Activated T-cell treated with anti-CD3 and anti-CD28 coated beads, Interleukin-2, amount 50 U/mL, for 72 hours (primary cell): ENCODE measurements around the gene ULK2. TPM values are rescaled to one million over a fixed set of nuclear protein-coding genes. Genes with fewer than 3 reads are reported as not detected.
A peak's percentile ranks its signal among the peaks of the same experiment; 100 is the strongest.

Experiments used
- ATAC-seq, 2 donors: fragments of 150-1000 bp; cut with Tn5 transposase; replicated peaks in 1 of 2; 2 replicates each; pipeline ENCODE4 v1.10.0; 2021; ENCODE audit warnings: moderate library complexity in 2 of 2, mild to moderate bottlenecking in 1 of 2
- DNase-seq, 2 donors: peaks; one replicate each; pipeline ENCODE4 v3.0.0; 2021 to 2022; ENCODE audit warnings: mixed read lengths in 1 of 2
- H3K27ac Mint-ChIP-seq: one replicate; pipeline ENCODE4 v1.8.0; 2022; ENCODE audit warnings: mild to moderate bottlenecking, moderate library complexity, mixed read lengths
- H3K27me3 Mint-ChIP-seq: one replicate; pipeline ENCODE4 v1.8.0; 2022; ENCODE audit warnings: low read depth, mixed read lengths
- H3K36me3 Mint-ChIP-seq, 2 donors: one replicate each; pipeline ENCODE4 v1.8.0; 2022; ENCODE audit warnings: mixed read lengths in 2 of 2, mild to moderate bottlenecking in 1 of 2; ENCODE audit not compliant: insufficient read depth in 2 of 2
- H3K4me1 Mint-ChIP-seq: one replicate; pipeline ENCODE4 v1.8.0; 2022; ENCODE audit warnings: low read depth, mixed read lengths
- H3K4me3 Mint-ChIP-seq, 2 donors: one replicate each; pipeline ENCODE4 v1.8.0; 2022; ENCODE audit warnings: mild to moderate bottlenecking in 2 of 2, mixed read lengths in 2 of 2, moderate library complexity in 2 of 2
- H3K9me3 Mint-ChIP-seq, 2 donors: one replicate each; pipeline ENCODE4 v1.8.0; 2022; ENCODE audit warnings: mixed read lengths in 2 of 2
- total RNA-seq, 2 donors: library from RNA; stranded (reverse); gene quantifications; one replicate each; pipeline ENCODE4 v1.2.3, GENCODE V29; 2022

The ULK2 gene
- total RNA-seq, 2 donors from 2014 or later = 13.9 to 14.5 TPM

DNA sequence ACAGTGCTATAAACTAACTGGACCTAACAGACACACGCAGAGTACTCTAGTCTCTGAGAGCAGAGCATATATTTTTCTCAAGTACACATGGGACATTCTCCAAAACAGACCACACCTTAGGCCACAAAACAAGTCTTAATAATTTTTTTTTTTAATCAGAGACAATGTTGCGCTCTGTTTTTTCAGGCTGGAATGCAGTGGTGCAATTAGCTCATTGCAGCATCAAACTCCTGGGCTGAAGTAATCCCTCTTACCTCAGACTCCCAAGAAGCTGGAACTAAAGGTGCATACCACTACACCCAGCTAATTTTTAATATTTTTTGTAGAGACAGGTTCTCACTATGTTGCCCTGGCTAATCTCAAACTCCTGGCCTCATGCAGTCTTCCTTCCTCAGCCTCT lies 37.7 kb downstream of the ULK2 start:
- no peaks in the 10 kb centered on the region for H3K27me3 Mint-ChIP-seq
- H3K4me1 Mint-ChIP-seq = peaks cover 11% of the 10 kb centered on the region
- ATAC-seq = no peak
- no peak for DNase-seq
- H3K36me3 Mint-ChIP-seq = peaks cover 5 to 17% of the 10 kb centered on the region in 2 donors
- H3K27ac Mint-ChIP-seq = no peak overlapping the region
- H3K9me3 Mint-ChIP-seq = peaks cover 0 to 5% of the 10 kb centered on the region in 2 donors
- no peak overlapping the region for H3K4me3 Mint-ChIP-seq

GRCh38 chr17:19812407-19812806 lies 55.3 kb downstream of the ULK2 start:
- ATAC-seq = no peak
- no peaks in the 10 kb centered on the region for H3K27me3 Mint-ChIP-seq
- H3K9me3 Mint-ChIP-seq = no peaks in the 10 kb centered on the region
- H3K36me3 Mint-ChIP-seq = peaks cover 0 to 3% of the 10 kb centered on the region in 2 donors
- no peak for DNase-seq
- H3K27ac Mint-ChIP-seq = no peak overlapping the region
- H3K4me1 Mint-ChIP-seq = peaks cover under 1% of the 10 kb centered on the region
- no peak overlapping the region for H3K4me3 Mint-ChIP-seq

DNA sequence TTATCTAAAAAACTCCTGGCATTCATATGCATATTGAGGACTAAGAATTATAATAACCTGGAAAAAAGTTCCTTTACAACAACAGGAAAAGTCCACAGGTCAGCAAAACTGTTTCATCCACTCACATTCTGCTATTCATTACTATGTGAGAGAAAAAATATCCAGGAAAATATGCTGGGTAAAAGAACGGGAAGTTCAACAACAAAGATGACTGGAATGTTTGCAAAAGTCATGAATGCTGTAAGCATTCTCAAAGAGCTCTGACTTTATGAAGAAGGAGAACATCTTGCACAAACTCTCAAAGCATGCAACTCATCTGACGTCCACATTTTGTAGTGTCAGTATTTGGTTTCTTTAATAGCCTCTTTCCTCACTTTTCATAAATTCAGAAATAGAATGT lies 62.7 kb downstream of the ULK2 start:
- DNase-seq = no peak
- Mint-ChIP-seq H3K27me3 (no peaks in the 10 kb centered on the region), H3K9me3 (no peaks in the 10 kb centered on the region), H3K36me3 (peaks cover 3 to 5% of the 10 kb centered on the region in 2 donors), H3K4me3 (no peak overlapping the region), H3K4me1 (peaks cover 21% of the 10 kb centered on the region), H3K27ac (no peak overlapping the region)
- ATAC-seq = no peak

DNA sequence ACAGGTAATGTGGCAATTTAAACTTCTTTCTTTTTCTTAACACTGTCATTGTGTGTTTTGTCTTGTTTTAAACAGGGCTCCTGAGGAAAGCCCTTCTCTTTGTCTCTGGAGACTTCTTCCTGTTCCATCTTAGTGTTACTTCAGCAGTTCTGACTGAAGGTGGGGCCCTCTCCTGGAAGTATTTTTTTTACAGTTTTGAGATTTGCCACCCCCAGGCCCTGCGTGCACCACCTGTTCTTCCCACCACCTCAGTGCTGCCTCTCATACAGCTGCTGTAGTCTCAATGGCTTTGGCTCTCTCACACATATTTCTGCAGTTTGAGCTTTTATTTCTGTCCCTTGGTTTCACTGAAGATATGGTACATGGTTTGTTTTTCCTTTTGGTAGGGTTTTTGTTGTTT lies 67.2 kb downstream of the ULK2 start:
- H3K36me3 Mint-ChIP-seq = peaks cover 7 to 28% of the 10 kb centered on the region in 2 donors
- ATAC-seq (peak in 1 of 2 donors; percentile 51), DNase-seq (no peak)
- H3K4me1 Mint-ChIP-seq = peaks cover 9% of the 10 kb centered on the region
- H3K9me3 Mint-ChIP-seq = peaks cover 0 to 3% of the 10 kb centered on the region in 2 donors
- H3K4me3 Mint-ChIP-seq = no peak overlapping the region
- H3K27me3 Mint-ChIP-seq = no peaks in the 10 kb centered on the region
- peak overlapping the region; percentile 17 for H3K27ac Mint-ChIP-seq

- Mint-ChIP-seq H3K36me3 (peaks cover 8 to 33% of the 10 kb centered on the region in 2 donors), H3K27ac (peak overlapping the region; percentile 4), H3K9me3 (peaks cover 0 to 3% of the 10 kb centered on the region in 2 donors), H3K27me3 (no peaks in the 10 kb centered on the region), H3K4me1 (peaks cover 5% of the 10 kb centered on the region), H3K4me3 (no peak overlapping the region)
- ATAC-seq (no peak), DNase-seq (no peak)
Observed at GRCh38 chr17:19799796-19800195, 67.9 kb downstream of the ULK2 start.

DNA sequence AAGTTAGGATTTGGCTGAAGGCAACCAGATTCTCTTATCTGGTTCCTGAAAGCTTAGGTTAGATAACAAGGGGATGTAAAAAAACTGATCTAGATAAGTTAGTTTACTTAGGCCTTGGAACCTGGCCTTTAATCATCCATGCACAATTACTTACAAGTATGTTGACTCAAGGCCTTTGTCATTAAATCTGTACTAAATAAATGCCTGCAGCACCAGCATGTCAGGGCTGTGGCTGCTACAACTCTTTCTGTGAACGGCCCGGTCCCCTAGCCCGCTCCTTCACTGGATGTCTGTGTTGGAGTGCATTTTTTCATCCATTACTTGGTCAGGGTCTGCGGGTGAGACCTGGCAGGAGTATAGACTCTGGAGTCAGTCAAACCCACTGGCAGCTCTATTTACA lies 71.3 kb downstream of the ULK2 start:
- peaks cover 22 to 51% of the 10 kb centered on the region in 2 donors for H3K36me3 Mint-ChIP-seq
- no peak for ATAC-seq
- H3K4me1 Mint-ChIP-seq = peaks cover 5% of the 10 kb centered on the region
- H3K27me3 Mint-ChIP-seq = no peaks in the 10 kb centered on the region
- H3K4me3 Mint-ChIP-seq = no peak overlapping the region
- DNase-seq = no peak
- H3K27ac Mint-ChIP-seq = no peak overlapping the region
- peaks cover 4 to 7% of the 10 kb centered on the region in 2 donors for H3K9me3 Mint-ChIP-seq

GRCh38 chr17:19791918-19792550 lies 75.7 kb downstream of the ULK2 start:
- peaks cover 4 to 7% of the 10 kb centered on the region in 2 donors for H3K9me3 Mint-ChIP-seq
- H3K27ac Mint-ChIP-seq = peak overlapping the region; percentile 60
- ATAC-seq (no peak), DNase-seq (no peak)
- no peak overlapping the region for H3K4me3 Mint-ChIP-seq
- H3K36me3 Mint-ChIP-seq = peaks cover 23 to 51% of the 10 kb centered on the region in 2 donors
- H3K27me3 Mint-ChIP-seq = no peaks in the 10 kb centered on the region
- H3K4me1 Mint-ChIP-seq = peaks cover 9% of the 10 kb centered on the region

DNA sequence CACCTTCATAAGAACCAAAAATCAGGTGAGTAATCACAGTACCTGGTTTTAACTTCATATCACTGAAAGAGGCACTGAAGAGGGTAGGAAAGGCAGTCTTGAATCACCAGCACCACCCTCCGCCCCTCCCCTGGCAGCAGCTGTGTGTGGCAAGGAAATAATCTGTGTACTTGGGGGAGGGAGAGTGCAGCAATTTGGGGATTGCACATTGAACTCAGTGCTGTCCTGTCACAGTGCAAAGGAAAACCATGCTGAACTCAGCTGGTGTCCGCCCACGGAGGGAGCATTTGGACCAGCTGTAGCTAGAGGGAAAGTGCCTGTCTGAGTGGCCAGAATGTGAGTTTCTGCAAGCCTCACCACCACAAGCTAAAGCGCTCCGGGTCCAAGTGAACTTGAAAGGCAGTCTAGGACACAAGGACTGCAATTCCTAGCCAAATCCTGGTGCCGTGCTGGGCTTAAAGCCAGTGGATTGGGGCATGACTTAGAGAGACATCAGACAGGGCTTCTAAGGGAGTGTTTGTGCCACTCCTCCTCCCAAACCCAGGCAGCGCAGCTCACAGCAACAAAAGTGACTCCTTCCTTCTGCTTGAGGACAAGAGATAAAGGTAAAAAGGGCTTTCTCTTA lies 79.9 kb downstream of the ULK2 start:
- Mint-ChIP-seq H3K9me3 (no peaks in the 10 kb centered on the region), H3K27me3 (no peaks in the 10 kb centered on the region), H3K36me3 (peaks cover 6 to 18% of the 10 kb centered on the region in 2 donors), H3K4me3 (no peak overlapping the region), H3K4me1 (peaks cover 9% of the 10 kb centered on the region), H3K27ac (no peak overlapping the region)
- DNase-seq = peak; percentile 26 to 31
- peak; percentile 52 to 84 for ATAC-seq

GRCh38 chr17:19785854-19786253 lies 81.9 kb downstream of the ULK2 start:
- no peaks in the 10 kb centered on the region for H3K27me3 Mint-ChIP-seq
- no peak overlapping the region for H3K27ac Mint-ChIP-seq
- DNase-seq (no peak), ATAC-seq (no peak)
- peaks cover 2 to 15% of the 10 kb centered on the region in 2 donors for H3K36me3 Mint-ChIP-seq
- peaks cover 9% of the 10 kb centered on the region for H3K4me1 Mint-ChIP-seq
- no peaks in the 10 kb centered on the region for H3K9me3 Mint-ChIP-seq
- H3K4me3 Mint-ChIP-seq = no peak overlapping the region

- Mint-ChIP-seq H3K4me3 (peak overlapping the region in 1 of 2 donors; percentile 51), H3K4me1 (no peaks in the 10 kb centered on the region), H3K9me3 (no peaks in the 10 kb centered on the region), H3K36me3 (peaks cover 0 to 2% of the 10 kb centered on the region in 2 donors), H3K27me3 (no peaks in the 10 kb centered on the region), H3K27ac (peak overlapping the region; percentile 58)
- no peak for DNase-seq
- ATAC-seq = peak in 1 of 2 donors; percentile 80
Observed at GRCh38 chr17:19781488-19782458, 86.0 kb downstream of the ULK2 start.

DNA sequence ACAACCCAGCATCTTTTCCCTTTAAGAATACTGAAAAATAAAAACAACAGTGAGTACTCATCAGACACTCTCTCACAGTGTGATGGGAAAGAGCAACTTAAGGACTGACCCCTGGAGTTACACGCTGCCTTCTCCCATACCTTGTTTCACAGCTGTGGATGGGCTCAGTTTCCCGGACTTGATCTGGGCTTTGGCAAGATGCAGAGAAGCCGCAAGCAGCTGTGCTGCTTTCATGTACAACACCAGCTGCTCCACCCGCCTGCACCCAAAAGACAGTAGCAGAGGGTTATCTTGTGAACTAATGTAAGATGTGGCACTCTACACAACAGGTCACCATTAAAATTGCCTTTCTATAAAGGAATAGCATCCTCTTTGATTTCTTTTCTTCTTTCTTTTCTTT lies 86.9 kb downstream of the ULK2 start:
- H3K36me3 Mint-ChIP-seq = peaks cover 0 to 2% of the 10 kb centered on the region in 2 donors
- peaks cover 1% of the 10 kb centered on the region for H3K4me1 Mint-ChIP-seq
- H3K27me3 Mint-ChIP-seq = no peaks in the 10 kb centered on the region
- no peaks in the 10 kb centered on the region for H3K9me3 Mint-ChIP-seq
- DNase-seq (no peak), ATAC-seq (no peak)
- no peak overlapping the region for H3K27ac Mint-ChIP-seq
- no peak overlapping the region for H3K4me3 Mint-ChIP-seq

- Mint-ChIP-seq H3K4me1 (peaks cover 51% of the 10 kb centered on the region), H3K4me3 (no peak overlapping the region), H3K27me3 (no peaks in the 10 kb centered on the region), H3K36me3 (peaks cover 0 to under 1% of the 10 kb centered on the region in 2 donors), H3K9me3 (no peaks in the 10 kb centered on the region), H3K27ac (no peak overlapping the region)
- no peak for ATAC-seq
- DNase-seq = no peak
Observed at GRCh38 chr17:19773534-19773933, 94.2 kb downstream of the ULK2 start.
